Keratinocyte (primary cell): Measurements from ENCODE around the gene HOXA6.
A peak's percentile ranks its signal among the peaks of the same experiment; 100 is the strongest.

ENCODE experiments used
- EZH2 ChIP-seq: IDR thresholded peaks from one replicate; pipeline ENCODE4 v1.6.1; 2012; ENCODE audit warnings: inconsistent platforms, mild to moderate bottlenecking, low read length, moderate library complexity
- TF ChIP-seq, protein P1 (sequence below), 3 experiments: IDR thresholded peaks in 1 of 3; conservative IDR thresholded peaks in 1 of 3; optimal IDR thresholded peaks in 1 of 3; 2 replicates in 2 of 3; 3 replicates in 1 of 3; pipeline versions ENCODE3 to v1.5.1; 2011; ENCODE audit warnings: low read length in 3 of 3, mild to moderate bottlenecking in 3 of 3, moderate library complexity in 2 of 3, control low read depth in 1 of 3, inconsistent platforms in 1 of 3; ENCODE audit not compliant: insufficient read depth in 2 of 3; ENCODE audit errors: extremely low read depth in 1 of 3

DNA sequence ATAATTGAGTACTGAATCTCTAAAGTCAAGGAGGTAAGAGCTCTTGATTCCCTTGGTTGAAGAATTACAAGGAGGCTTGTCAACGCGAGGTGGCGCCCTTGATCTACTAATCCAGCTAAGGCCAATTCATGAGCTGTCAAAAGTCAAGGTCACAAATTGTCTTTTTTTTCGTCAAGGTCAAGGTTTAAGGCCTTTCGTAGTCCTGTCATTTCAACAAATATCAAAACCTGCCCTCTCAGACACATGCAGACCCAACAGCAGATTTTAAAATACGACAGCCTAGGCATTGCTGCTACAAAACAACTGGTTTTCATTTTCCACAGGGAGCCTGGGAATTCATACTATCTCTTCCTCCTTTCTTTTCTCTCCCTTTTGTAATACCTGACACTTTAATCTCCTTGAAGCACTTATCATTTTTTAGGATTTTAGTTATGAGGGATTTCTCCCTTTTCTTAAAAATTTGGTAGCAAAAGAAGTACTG is 48.8 kb upstream of the HOXA6 start:
- TF ChIP-seq, protein P1, sequence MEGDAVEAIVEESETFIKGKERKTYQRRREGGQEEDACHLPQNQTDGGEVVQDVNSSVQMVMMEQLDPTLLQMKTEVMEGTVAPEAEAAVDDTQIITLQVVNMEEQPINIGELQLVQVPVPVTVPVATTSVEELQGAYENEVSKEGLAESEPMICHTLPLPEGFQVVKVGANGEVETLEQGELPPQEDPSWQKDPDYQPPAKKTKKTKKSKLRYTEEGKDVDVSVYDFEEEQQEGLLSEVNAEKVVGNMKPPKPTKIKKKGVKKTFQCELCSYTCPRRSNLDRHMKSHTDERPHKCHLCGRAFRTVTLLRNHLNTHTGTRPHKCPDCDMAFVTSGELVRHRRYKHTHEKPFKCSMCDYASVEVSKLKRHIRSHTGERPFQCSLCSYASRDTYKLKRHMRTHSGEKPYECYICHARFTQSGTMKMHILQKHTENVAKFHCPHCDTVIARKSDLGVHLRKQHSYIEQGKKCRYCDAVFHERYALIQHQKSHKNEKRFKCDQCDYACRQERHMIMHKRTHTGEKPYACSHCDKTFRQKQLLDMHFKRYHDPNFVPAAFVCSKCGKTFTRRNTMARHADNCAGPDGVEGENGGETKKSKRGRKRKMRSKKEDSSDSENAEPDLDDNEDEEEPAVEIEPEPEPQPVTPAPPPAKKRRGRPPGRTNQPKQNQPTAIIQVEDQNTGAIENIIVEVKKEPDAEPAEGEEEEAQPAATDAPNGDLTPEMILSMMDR (optimal IDR thresholded peaks at IDR 0.05 in 1 of 3, IDR thresholded peaks at IDR 0.05 in 1 of 3, conservative IDR thresholded peaks at IDR 0.05 in 1 of 3; ENCODE audit: extremely low read depth in 1 of 3, insufficient read depth in 2 of 3, low read length in 3 of 3), result peak; percentile 62 to 90 (median 71)
- TF ChIP-seq EZH2, result peak; percentile 7
